Measurements from ENCODE around the gene DNMT3A. TPM values are rescaled to one million over a fixed set of nuclear protein-coding genes. Genes with fewer than 3 reads are reported as not detected.

DNMT3A gene
- total and polyA plus RNA-seq, 2 of the 8 experiments (the other 6 are each of a cell fraction or from before 2014, with no cell fraction given): 33.6 to 178 TPM

GRCh38 chr2:25230198-25230947, 111.4 kb downstream of the DNMT3A start:
- no peak for FAIRE-seq
- no peak overlapping the region; the same call in 1 of the 2 replicates for H3K18ac ChIP-seq (ENCODE audit: extremely low read depth, low read length)

More at GRCh38 chr2:25230198-25230947, 111.4 kb downstream of the DNMT3A start:
- no peak for TF ChIP-seq SP4 (IDR thresholded peaks at IDR 0.05; ENCODE audit: low read length)
- H3K36me3 ChIP-seq (ENCODE audit: control insufficient read depth in 2 of 4, insufficient read depth in 4 of 4, low read length in 3 of 4): peaks cover 12 to 37% (median 25%) of the 10 kb centered on the region in 4 experiments; a peak in 7 of 8 replicates
- H3K79me2 ChIP-seq (ENCODE audit: control insufficient read depth in 1 of 2, insufficient read depth in 2 of 2, low read length in 2 of 2): no peaks in the 10 kb centered on the region
- no peaks in the 10 kb centered on the region for H3K23me2 ChIP-seq (ENCODE audit: low read depth, low read length)
- H4K8ac ChIP-seq (ENCODE audit: extremely low read depth, insufficient read depth, low read length): no peak overlapping the region
- no peak overlapping the region for H2BK15ac ChIP-seq (ENCODE audit: low read length)
- no peak overlapping the region for H2BK120ac ChIP-seq (replicated peaks; ENCODE audit: low read depth, low read length)
- no peak overlapping the region for H3K56ac ChIP-seq (replicated peaks; ENCODE audit: insufficient read length, low read depth, low read length)
- no peak overlapping the region for H3K4ac ChIP-seq (replicated peaks; ENCODE audit: insufficient read length, low read depth, low read length)
- H3K4me1 ChIP-seq (replicated peaks in 1 of 4; ENCODE audit: control insufficient read depth in 3 of 4, insufficient read depth in 4 of 4, low read length in 3 of 4): peaks cover 0 to 15% (median 12%) of the 10 kb centered on the region in 4 experiments; a peak in 5 of 7 replicates
- H3K4me2 ChIP-seq (ENCODE audit: insufficient read depth in 1 of 2, low read depth in 2 of 2, low read length in 2 of 2): no peak overlapping the region
- no peak overlapping the region for H3K14ac ChIP-seq (ENCODE audit: insufficient read length)
- no peak overlapping the region for H4K5ac ChIP-seq (ENCODE audit: insufficient read length, low read depth, low read length)
- no peaks in the 10 kb centered on the region for H3K27me3 ChIP-seq (replicated peaks in 1 of 4; ENCODE audit: control insufficient read depth in 3 of 4, extremely low read depth in 1 of 4, insufficient read depth in 3 of 4, low read length in 3 of 4)
- H4K91ac ChIP-seq (replicated peaks; ENCODE audit: insufficient read length, low read length): no peak overlapping the region
- WGBS, 2 experiments (ENCODE audit: extremely low coverage in 1 of 2, insufficient coverage in 1 of 2, insufficient read length in 1 of 2, insufficient replicate concordance in 2 of 2, low coverage in 1 of 2, low lambda C conversion rate in 2 of 2, missing lambda C conversion rate in 1 of 2): 90% methylated on average over 15 of the region's 16 CpGs; no CpG with 5 or more reads in 1 of the 2 experiments
- H4K20me1 ChIP-seq (replicated peaks in 1 of 2; ENCODE audit: control insufficient read depth in 1 of 2, insufficient read depth in 2 of 2, low read length in 2 of 2): peaks cover 2 to 3% of the 10 kb centered on the region in 2 experiments
- H2AFZ ChIP-seq (ENCODE audit: low read length): no peak overlapping the region
- no peak overlapping the region for H3K23ac ChIP-seq (ENCODE audit: insufficient read length)
- no peak overlapping the region for H2AK5ac ChIP-seq (ENCODE audit: low read depth, low read length)
- ChIA-PET POLR2A (ENCODE audit: partially characterized antibody) (interaction anchor here (0.7 to 11.3 kb wide), 18 partner anchors 10 to 94 kb away, joined by 3 to 154 read pairs (median 6); no protein-coding TSS in a partner anchor), CTCF (ENCODE audit: partially characterized antibody) (interaction anchor here (0.6 to 7.6 kb wide), 14 partner anchors 11 to 209 kb away, joined by 3 to 66 read pairs (median 10); no protein-coding TSS in a partner anchor)
- H2BK20ac ChIP-seq (ENCODE audit: low read length): no peak overlapping the region
- DNase-seq (ENCODE audit: low read depth in 1 of 2, low spot score in 2 of 2): no peak
- no peak overlapping the region for H3K4me3 ChIP-seq (ENCODE audit: extremely low read depth in 1 of 4, insufficient read depth in 2 of 4, low read depth in 3 of 4, low read length in 4 of 4)
- no peaks in the 10 kb centered on the region for H3K9me3 ChIP-seq (ENCODE audit: insufficient read depth in 2 of 2, low read depth in 1 of 2, low read length in 1 of 2)
- no peak overlapping the region for H2BK5ac ChIP-seq (ENCODE audit: low read depth, low read length)
- H3K27ac ChIP-seq (ENCODE audit: low read depth, low read length): no peak overlapping the region
- no peak overlapping the region for H3K9ac ChIP-seq (replicated peaks in 1 of 4; ENCODE audit: extremely low read depth in 1 of 4, low read depth in 3 of 4, low read length in 3 of 4)
- no peaks in the 10 kb centered on the region for H3K79me1 ChIP-seq (ENCODE audit: low read depth, low read length)
- H2BK12ac ChIP-seq (ENCODE audit: low read depth, low read length): no peak overlapping the region
